K562 (cell line): ENCODE measurements around the gene ZBTB43. TPM values are rescaled to one million over a fixed set of nuclear protein-coding genes. Genes with fewer than 3 reads are reported as not detected.
A peak's percentile ranks its signal among the peaks of the same experiment; 100 is the strongest.

Experiments used
- HDAC8 ChIP-seq: fragments of 450-650 bp; IDR thresholded peaks from 2 replicates; pipeline ENCODE4 v1.6.1; 2016; ENCODE audit warnings: mild to moderate bottlenecking, missing genetic modification characterization, moderate library complexity, missing compliant biosample characterization
- polyA plus RNA-seq, 8 experiments: library from polyadenylated mRNA; depleted of rRNA in 4 of 8; stranded (reverse) in 5 of 8; unstranded in 3 of 8; fragments of >200 nt; fragmentation: Nextera tagmentation in 2 of 8; fragmentation: Illumina TruSeq in 1 of 8; extraction: Ambion mirVana in 2 of 8; extraction: Trizol in 1 of 8; gene quantifications; 2 replicates each; pipeline versions ENCODE4 v1.2.1 to v1.2.3, GENCODE V29; 2011 to 2014; ENCODE audit warnings: inconsistent platforms in 1 of 8, missing spikeins in 1 of 8
- total RNA-seq, 7 experiments: library from RNA; depleted of rRNA in 6 of 7; stranded (reverse); fragments of >200 nt in 6 of 7; fragmentation: Illumina TruSeq in 2 of 7; extraction: Trizol in 2 of 7; gene quantifications; 2 replicates each; pipeline versions ENCODE4 v1.2.1 to v1.2.3, GENCODE V29; 2011 to 2021; ENCODE audit warnings: low replicate concordance in 1 of 7
- TF ChIP-seq, protein P1 (sequence below), 2 experiments: fragments of 450-650 bp in 1 of 2; sonication (generic) in 1 of 2; formaldehyde crosslinking in 1 of 2; IDR thresholded peaks; 2 replicates each; pipeline versions ENCODE4 v1.7.1 to v1.9.0; 2016 to 2022; ENCODE audit warnings: inconsistent platforms in 1 of 2, mild to moderate bottlenecking in 1 of 2, missing genetic modification reagents in 1 of 2
- TF ChIP-seq, protein P2 (sequence below): sonication (generic); formaldehyde crosslinking; IDR thresholded peaks from 2 replicates; pipeline ENCODE4 v1.8.1; 2023; ENCODE audit warnings: mild to moderate bottlenecking, missing genetic modification reagents
- TF ChIP-seq, protein P3 (sequence below): fragments of 250-450 bp; sonication (Bioruptor Pico); IDR thresholded peaks from 2 replicates; pipeline ENCODE4 v1.8.0; 2021; ENCODE audit warnings: borderline replicate concordance, mild to moderate bottlenecking, moderate library complexity; ENCODE audit not compliant: poor library complexity, severe bottlenecking

ZBTB43 gene
- total and polyA plus RNA-seq, 9 of the 15 experiments (the other 6 are each of a cell fraction or from before 2014, with no cell fraction given): 3.9 to 17.2 (median 9.1) TPM

DNA sequence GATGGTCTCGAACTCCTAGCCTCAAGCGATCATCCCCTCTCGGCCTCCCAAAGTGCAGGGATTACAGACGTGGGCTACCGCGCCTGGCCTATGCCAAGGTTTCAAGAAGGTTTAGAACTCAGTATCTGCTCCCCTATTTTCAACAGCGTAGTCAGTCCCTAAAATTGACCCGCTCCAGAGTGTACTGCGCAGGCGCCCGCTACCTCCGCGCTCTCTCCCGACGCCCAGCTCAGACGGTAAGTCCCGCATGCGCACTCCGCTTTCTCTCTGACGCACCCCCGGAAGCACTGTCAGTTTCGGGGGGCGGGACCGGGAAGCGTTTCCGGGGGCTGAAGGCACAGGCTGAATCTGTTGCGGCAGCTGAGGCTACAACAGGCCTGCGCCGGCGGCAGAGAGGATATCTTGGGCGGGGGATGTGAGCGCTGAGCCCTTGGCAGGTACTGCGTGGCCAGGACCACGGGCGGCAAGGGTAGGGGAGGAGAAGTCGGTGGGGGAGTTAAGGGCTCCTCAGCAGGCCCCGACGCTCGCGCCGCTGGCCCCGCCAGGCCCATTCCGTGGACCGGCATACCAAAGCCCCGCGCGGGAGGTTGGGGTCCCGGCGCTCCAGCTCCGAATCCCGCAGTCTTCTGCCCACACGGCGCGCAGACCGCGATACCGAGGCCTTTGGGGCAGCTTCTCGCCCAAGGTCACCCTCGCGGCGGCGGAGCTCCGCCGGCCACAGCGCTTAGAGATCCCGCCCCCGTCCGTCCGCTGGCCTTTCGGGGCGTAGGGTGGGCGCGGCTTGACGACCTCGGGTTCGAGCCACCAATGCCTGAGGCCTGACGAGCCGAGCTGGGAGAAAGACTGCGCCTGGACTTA, at the start of gene ZBTB43 (continued):
- TF ChIP-seq, protein P1, sequence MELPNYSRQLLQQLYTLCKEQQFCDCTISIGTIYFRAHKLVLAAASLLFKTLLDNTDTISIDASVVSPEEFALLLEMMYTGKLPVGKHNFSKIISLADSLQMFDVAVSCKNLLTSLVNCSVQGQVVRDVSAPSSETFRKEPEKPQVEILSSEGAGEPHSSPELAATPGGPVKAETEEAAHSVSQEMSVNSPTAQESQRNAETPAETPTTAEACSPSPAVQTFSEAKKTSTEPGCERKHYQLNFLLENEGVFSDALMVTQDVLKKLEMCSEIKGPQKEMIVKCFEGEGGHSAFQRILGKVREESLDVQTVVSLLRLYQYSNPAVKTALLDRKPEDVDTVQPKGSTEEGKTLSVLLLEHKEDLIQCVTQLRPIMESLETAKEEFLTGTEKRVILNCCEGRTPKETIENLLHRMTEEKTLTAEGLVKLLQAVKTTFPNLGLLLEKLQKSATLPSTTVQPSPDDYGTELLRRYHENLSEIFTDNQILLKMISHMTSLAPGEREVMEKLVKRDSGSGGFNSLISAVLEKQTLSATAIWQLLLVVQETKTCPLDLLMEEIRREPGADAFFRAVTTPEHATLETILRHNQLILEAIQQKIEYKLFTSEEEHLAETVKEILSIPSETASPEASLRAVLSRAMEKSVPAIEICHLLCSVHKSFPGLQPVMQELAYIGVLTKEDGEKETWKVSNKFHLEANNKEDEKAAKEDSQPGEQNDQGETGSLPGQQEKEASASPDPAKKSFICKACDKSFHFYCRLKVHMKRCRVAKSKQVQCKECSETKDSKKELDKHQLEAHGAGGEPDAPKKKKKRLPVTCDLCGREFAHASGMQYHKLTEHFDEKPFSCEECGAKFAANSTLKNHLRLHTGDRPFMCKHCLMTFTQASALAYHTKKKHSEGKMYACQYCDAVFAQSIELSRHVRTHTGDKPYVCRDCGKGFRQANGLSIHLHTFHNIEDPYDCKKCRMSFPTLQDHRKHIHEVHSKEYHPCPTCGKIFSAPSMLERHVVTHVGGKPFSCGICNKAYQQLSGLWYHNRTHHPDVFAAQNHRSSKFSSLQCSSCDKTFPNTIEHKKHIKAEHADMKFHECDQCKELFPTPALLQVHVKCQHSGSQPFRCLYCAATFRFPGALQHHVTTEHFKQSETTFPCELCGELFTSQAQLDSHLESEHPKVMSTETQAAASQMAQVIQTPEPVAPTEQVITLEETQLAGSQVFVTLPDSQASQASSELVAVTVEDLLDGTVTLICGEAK (IDR thresholded peaks at IDR 0.05): peak; percentile 98
- TF ChIP-seq, protein P1 (CRISPR knock-in tag; IDR thresholded peaks at IDR 0.05): no peak
- 0 out of 2 replicates have a peak, but pooled peaks have one; percentile 52 for TF ChIP-seq HDAC8 (tag)
- TF ChIP-seq, protein P2, sequence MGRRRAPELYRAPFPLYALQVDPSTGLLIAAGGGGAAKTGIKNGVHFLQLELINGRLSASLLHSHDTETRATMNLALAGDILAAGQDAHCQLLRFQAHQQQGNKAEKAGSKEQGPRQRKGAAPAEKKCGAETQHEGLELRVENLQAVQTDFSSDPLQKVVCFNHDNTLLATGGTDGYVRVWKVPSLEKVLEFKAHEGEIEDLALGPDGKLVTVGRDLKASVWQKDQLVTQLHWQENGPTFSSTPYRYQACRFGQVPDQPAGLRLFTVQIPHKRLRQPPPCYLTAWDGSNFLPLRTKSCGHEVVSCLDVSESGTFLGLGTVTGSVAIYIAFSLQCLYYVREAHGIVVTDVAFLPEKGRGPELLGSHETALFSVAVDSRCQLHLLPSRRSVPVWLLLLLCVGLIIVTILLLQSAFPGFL: 0 out of 2 replicates have a peak, but pooled peaks have one; percentile 32
- TF ChIP-seq, protein P3, sequence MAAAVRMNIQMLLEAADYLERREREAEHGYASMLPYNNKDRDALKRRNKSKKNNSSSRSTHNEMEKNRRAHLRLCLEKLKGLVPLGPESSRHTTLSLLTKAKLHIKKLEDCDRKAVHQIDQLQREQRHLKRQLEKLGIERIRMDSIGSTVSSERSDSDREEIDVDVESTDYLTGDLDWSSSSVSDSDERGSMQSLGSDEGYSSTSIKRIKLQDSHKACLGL (CRISPR knock-in tag): peak; percentile 37
